ENCODE data around the gene HOXA7. TPM values are rescaled to one million over a fixed set of nuclear protein-coding genes. Genes with fewer than 3 reads are reported as not detected.

The HOXA7 gene
- total and polyA plus RNA-seq, 12 donors: 7.9 to 39.1 (median 22.7) TPM

GRCh38 chr7:27167916-27168264, 11.4 kb upstream of the HOXA7 start:
- TF ChIP-seq POLR2A (IDR thresholded peaks at IDR 0.05) (no peak), CTCF (IDR thresholded peaks at IDR 0.05) (no peak)
- intact Hi-C loops (cut with DNase I): loop anchor here (10.0 kb wide), 3 partner anchors 793 to 1283 kb away; no protein-coding TSS in a partner anchor
- H3K27me3 ChIP-seq: peaks cover 57% of the 10 kb centered on the region
- no peak overlapping the region for H3K27ac ChIP-seq
- H3K36me3 ChIP-seq (replicated peaks in 1 of 2): no peaks in the 10 kb centered on the region
- H3K4me1 ChIP-seq (replicated peaks in 1 of 2): peaks cover 3 to 18% of the 10 kb centered on the region in 2 donors
- no peak for DNase-seq
- H3K9me3 ChIP-seq (replicated peaks in 1 of 3): no peaks in the 10 kb centered on the region
- no peak overlapping the region for H3K4me3 ChIP-seq
- 62 to 78% (median 69%) methylated on average over 4 of the region's 4 CpGs for WGBS, 4 donors

GRCh38 chr7:27166531-27167505, 10.3 kb upstream of the HOXA7 start:
- Histone ChIP-seq H3K9me3 (replicated peaks in 1 of 3) (no peaks in the 10 kb centered on the region), H3K4me1 (replicated peaks in 1 of 2) (peaks cover 0 to 13% of the 10 kb centered on the region in 2 donors), H3K36me3 (replicated peaks in 1 of 2) (no peaks in the 10 kb centered on the region), H3K4me3 (no peak overlapping the region), H3K27ac (no peak overlapping the region), H3K27me3 (peaks cover 57% of the 10 kb centered on the region)
- intact Hi-C loops (cut with DNase I): loop anchor here (10.0 kb wide), 3 partner anchors 792 to 1282 kb away; no protein-coding TSS in a partner anchor
- TF ChIP-seq CTCF (IDR thresholded peaks at IDR 0.05) (no peak), POLR2A (IDR thresholded peaks at IDR 0.05) (no peak)
- peak in 1 of 7 donors; percentile 13 for DNase-seq
- 53 to 58% (median 55%) methylated on average over 33 to 50 of the region's 50 CpGs for WGBS, 4 donors

GRCh38 chr7:27165996-27166530, 9.6 kb upstream of the HOXA7 start:
- 11 to 32% (median 19%) methylated on average over 15 to 46 of the region's 46 CpGs for WGBS, 4 donors

More at GRCh38 chr7:27165996-27166530, 9.6 kb upstream of the HOXA7 start:
- peak overlapping the region in 2 of 4 donors; percentile 43 to 60 for H3K4me3 ChIP-seq
- peaks cover 53% of the 10 kb centered on the region for H3K27me3 ChIP-seq
- H3K9me3 ChIP-seq (replicated peaks in 1 of 3): no peaks in the 10 kb centered on the region
- H3K36me3 ChIP-seq (replicated peaks in 1 of 2): no peaks in the 10 kb centered on the region
- H3K27ac ChIP-seq: peak overlapping the region in 1 of 5 donors; percentile 74
- H3K4me1 ChIP-seq (replicated peaks in 1 of 2): peaks cover 0 to 17% of the 10 kb centered on the region in 2 donors
- intact Hi-C loops (cut with DNase I): loop anchor here (10.0 kb wide), 3 partner anchors 791 to 1281 kb away; no protein-coding TSS in a partner anchor
- no peak for TF ChIP-seq CTCF (IDR thresholded peaks at IDR 0.05)
- DNase-seq: peak in 1 of 7 donors; percentile 16
